ENCODE measurements around the gene FPGS. TPM values are rescaled to one million over a fixed set of nuclear protein-coding genes. Genes with fewer than 3 reads are reported as not detected.

FPGS gene
- total RNA-seq, 2 experiments from 2014 or later, result 79.8 to 80.4 TPM

GRCh38 chr9:127786773-127787104 is 15.9 kb upstream of the FPGS start:
- Mint-ChIP-seq H3K36me3 (ENCODE audit: low read depth) (peaks cover 45% of the 10 kb centered on the region), H3K27me3 (no peaks in the 10 kb centered on the region), H3K4me1 (ENCODE audit: low read depth) (peaks cover 67% of the 10 kb centered on the region), H3K9me3 (no peaks in the 10 kb centered on the region), H3K4me3 (peak overlapping the region; percentile 97), H3K27ac (peak overlapping the region; percentile 84)
- no peak for ATAC-seq
- ChIA-PET CTCF (interaction anchor here (1.6 to 10.7 kb wide), 6 partner anchors 10 to 135 kb away, joined by 4 to 144 read pairs (median 29); partner anchors contain the start of gene TOR2A), POLR2A (interaction anchor here (0.7 to 8.1 kb wide), 6 partner anchors 11 to 78 kb away, joined by 3 to 56 read pairs (median 8); partner anchors contain the start of gene FPGS)
- intact Hi-C loops (cut with micrococcal nuclease), result no loop called here
- no peak for DNase-seq
- TF ChIP-seq CTCF (IDR thresholded peaks at IDR 0.05), result peak; percentile 73

GRCh38 chr9:127788337-127789011 is 14.2 kb upstream of the FPGS start:
- peaks cover 51% of the 10 kb centered on the region for H3K4me1 Mint-ChIP-seq (ENCODE audit: low read depth)
- H3K36me3 Mint-ChIP-seq (ENCODE audit: low read depth), result peaks cover 50% of the 10 kb centered on the region
- peak overlapping the region; percentile 51 for H3K4me3 Mint-ChIP-seq
- ChIA-PET POLR2A (interaction anchor here (0.8 to 8.1 kb wide), 11 partner anchors 8 to 135 kb away, joined by 3 to 56 read pairs (median 4); partner anchors contain the start of genes FPGS, PTRH1, SH2D3C and TTC16), CTCF (interaction anchor here (1.0 to 10.7 kb wide), 7 partner anchors 9 to 133 kb away, joined by 3 to 144 read pairs (median 20); partner anchors contain the start of gene TOR2A)
- ATAC-seq (no peak), DNase-seq (peak; percentile 86)
- H3K9me3 Mint-ChIP-seq, result no peaks in the 10 kb centered on the region
- H3K27ac Mint-ChIP-seq, result peak overlapping the region; percentile 77
- intact Hi-C loops (cut with micrococcal nuclease), result no loop called here
- TF ChIP-seq CTCF (IDR thresholded peaks at IDR 0.05), result no peak
- no peaks in the 10 kb centered on the region for H3K27me3 Mint-ChIP-seq

GRCh38 chr9:127789179-127789578 is 13.5 kb upstream of the FPGS start:
- no peak for DNase-seq
- intact Hi-C loops (cut with micrococcal nuclease), result no loop called here
- ChIA-PET CTCF (interaction anchor here (3.7 to 7.6 kb wide), 3 partner anchors 55 to 132 kb away, joined by 20 to 58 read pairs (median 38); partner anchors contain the start of gene TOR2A), POLR2A (interaction anchor here (1.3 to 8.1 kb wide), 8 partner anchors 8 to 135 kb away, joined by 3 to 56 read pairs (median 4); partner anchors contain the start of genes FPGS and SH2D3C)
- no peaks in the 10 kb centered on the region for H3K27me3 Mint-ChIP-seq
- H3K9me3 Mint-ChIP-seq, result no peaks in the 10 kb centered on the region
- H3K27ac Mint-ChIP-seq, result peak overlapping the region; percentile 77
- no peak for TF ChIP-seq CTCF (IDR thresholded peaks at IDR 0.05)
- H3K36me3 Mint-ChIP-seq (ENCODE audit: low read depth), result peaks cover 50% of the 10 kb centered on the region
- ATAC-seq, result no peak
- H3K4me1 Mint-ChIP-seq (ENCODE audit: low read depth), result peaks cover 45% of the 10 kb centered on the region
- H3K4me3 Mint-ChIP-seq, result no peak overlapping the region

GRCh38 chr9:127790094-127790855 is 12.4 kb upstream of the FPGS start:
- no peaks in the 10 kb centered on the region for H3K27me3 Mint-ChIP-seq
- DNase-seq (no peak), ATAC-seq (no peak)
- H3K27ac Mint-ChIP-seq, result peak overlapping the region; percentile 41
- peaks cover 38% of the 10 kb centered on the region for H3K4me1 Mint-ChIP-seq (ENCODE audit: low read depth)
- no peaks in the 10 kb centered on the region for H3K9me3 Mint-ChIP-seq
- intact Hi-C loops (cut with micrococcal nuclease), result no loop called here
- no peak overlapping the region for H3K4me3 Mint-ChIP-seq
- no peak for TF ChIP-seq CTCF (IDR thresholded peaks at IDR 0.05)
- H3K36me3 Mint-ChIP-seq (ENCODE audit: low read depth), result peaks cover 50% of the 10 kb centered on the region
- ChIA-PET POLR2A (interaction anchor here (1.0 to 8.1 kb wide), 6 partner anchors 10 to 25 kb away, joined by 3 to 56 read pairs (median 4); partner anchors contain the start of genes FPGS and SH2D3C), CTCF (interaction anchor here (3.7 to 7.6 kb wide), 2 partner anchors 79 to 131 kb away, joined by 20 to 38 read pairs; no protein-coding TSS in a partner anchor)

All from activated CD8-positive, alpha-beta T cell treated with anti-CD3 and anti-CD28 coated beads for 36 hours (primary cell).